ENCODE data around the gene PGBD5.

The PGBD5 gene

GRCh38 chr1:230385158-230385450 lies 41.0 kb downstream of the PGBD5 start:
- Mint-ChIP-seq H3K27ac (no peak overlapping the region), H3K4me1 (no peaks in the 10 kb centered on the region), H3K9me3 (no peaks in the 10 kb centered on the region), H3K4me3 (no peak overlapping the region), H3K36me3 (no peaks in the 10 kb centered on the region), H3K27me3 (peaks cover 15% of the 10 kb centered on the region in 2 donors)
- no peak for DNase-seq
- no peak for ATAC-seq (replicated peaks)

GRCh38 chr1:230384380-230385157 lies 41.6 kb downstream of the PGBD5 start:
- Mint-ChIP-seq H3K4me1 (no peaks in the 10 kb centered on the region), H3K27me3 (peaks cover 12 to 15% of the 10 kb centered on the region in 2 donors), H3K4me3 (no peak overlapping the region), H3K9me3 (peaks cover 2 to 3% of the 10 kb centered on the region in 2 donors), H3K27ac (no peak overlapping the region), H3K36me3 (peaks cover 0 to 2% of the 10 kb centered on the region in 2 donors)
- no peak for ATAC-seq (replicated peaks)
- no peak for DNase-seq

GRCh38 chr1:230383425-230383824 lies 42.7 kb downstream of the PGBD5 start:
- no peaks in the 10 kb centered on the region for H3K4me1 Mint-ChIP-seq
- DNase-seq, result no peak
- H3K27me3 Mint-ChIP-seq, result peaks cover 17 to 21% of the 10 kb centered on the region in 2 donors
- ATAC-seq (replicated peaks), result no peak
- H3K36me3 Mint-ChIP-seq, result peaks cover 0 to 9% of the 10 kb centered on the region in 2 donors
- H3K4me3 Mint-ChIP-seq, result no peak overlapping the region
- no peak overlapping the region for H3K27ac Mint-ChIP-seq
- peaks cover 10% of the 10 kb centered on the region in 2 donors for H3K9me3 Mint-ChIP-seq

- Mint-ChIP-seq H3K27me3 (peaks cover 12 to 17% of the 10 kb centered on the region in 2 donors), H3K4me1 (no peaks in the 10 kb centered on the region), H3K27ac (no peak overlapping the region), H3K9me3 (peaks cover 10% of the 10 kb centered on the region in 2 donors), H3K4me3 (no peak overlapping the region), H3K36me3 (peaks cover 0 to 9% of the 10 kb centered on the region in 2 donors)
- ATAC-seq (replicated peaks), result no peak
- no peak for DNase-seq
Observed at GRCh38 chr1:230382001-230382491, 44.1 kb downstream of the PGBD5 start.

- ATAC-seq (replicated peaks) (no peak), DNase-seq (no peak)
- no peak overlapping the region for H3K4me3 Mint-ChIP-seq
- H3K27me3 Mint-ChIP-seq, result peaks cover 12 to 17% of the 10 kb centered on the region in 2 donors
- no peak overlapping the region for H3K27ac Mint-ChIP-seq
- H3K4me1 Mint-ChIP-seq, result no peaks in the 10 kb centered on the region
- H3K36me3 Mint-ChIP-seq, result peaks cover 0 to 9% of the 10 kb centered on the region in 2 donors
- peaks cover 10% of the 10 kb centered on the region in 2 donors for H3K9me3 Mint-ChIP-seq
Observed at GRCh38 chr1:230381585-230381984, 44.5 kb downstream of the PGBD5 start.

GRCh38 chr1:230381049-230381467 lies 45.1 kb downstream of the PGBD5 start:
- DNase-seq (no peak), ATAC-seq (replicated peaks) (no peak)
- peaks cover 0 to 9% of the 10 kb centered on the region in 2 donors for H3K36me3 Mint-ChIP-seq
- H3K27me3 Mint-ChIP-seq, result peaks cover 12 to 17% of the 10 kb centered on the region in 2 donors
- H3K9me3 Mint-ChIP-seq, result peaks cover 10% of the 10 kb centered on the region in 2 donors
- H3K4me3 Mint-ChIP-seq, result no peak overlapping the region
- no peaks in the 10 kb centered on the region for H3K4me1 Mint-ChIP-seq
- no peak overlapping the region for H3K27ac Mint-ChIP-seq

- Mint-ChIP-seq H3K27me3 (peaks cover 12 to 17% of the 10 kb centered on the region in 2 donors), H3K9me3 (peaks cover 10% of the 10 kb centered on the region in 2 donors), H3K36me3 (peaks cover 0 to 9% of the 10 kb centered on the region in 2 donors), H3K27ac (no peak overlapping the region), H3K4me1 (no peaks in the 10 kb centered on the region), H3K4me3 (no peak overlapping the region)
- ATAC-seq (replicated peaks) (no peak), DNase-seq (no peak)
Observed at GRCh38 chr1:230379928-230380327, 46.2 kb downstream of the PGBD5 start.

GRCh38 chr1:230379462-230379861 lies 46.7 kb downstream of the PGBD5 start:
- no peak overlapping the region for H3K4me3 Mint-ChIP-seq
- no peaks in the 10 kb centered on the region for H3K4me1 Mint-ChIP-seq
- H3K27me3 Mint-ChIP-seq, result peaks cover 12 to 17% of the 10 kb centered on the region in 2 donors
- no peak for ATAC-seq (replicated peaks)
- H3K9me3 Mint-ChIP-seq, result peaks cover 10% of the 10 kb centered on the region in 2 donors
- no peak overlapping the region for H3K27ac Mint-ChIP-seq
- H3K36me3 Mint-ChIP-seq, result peaks cover 0 to 9% of the 10 kb centered on the region in 2 donors
- no peak for DNase-seq

- H3K4me3 Mint-ChIP-seq, result no peak overlapping the region
- H3K27me3 Mint-ChIP-seq, result peaks cover 6 to 11% of the 10 kb centered on the region in 2 donors
- no peaks in the 10 kb centered on the region for H3K4me1 Mint-ChIP-seq
- H3K36me3 Mint-ChIP-seq, result peaks cover 0 to 9% of the 10 kb centered on the region in 2 donors
- no peak for DNase-seq
- peaks cover 10% of the 10 kb centered on the region in 2 donors for H3K9me3 Mint-ChIP-seq
- ATAC-seq (replicated peaks), result no peak
- no peak overlapping the region for H3K27ac Mint-ChIP-seq
Observed at GRCh38 chr1:230377851-230378250, 48.3 kb downstream of the PGBD5 start.

- Mint-ChIP-seq H3K27ac (no peak overlapping the region), H3K27me3 (peaks cover 6 to 11% of the 10 kb centered on the region in 2 donors), H3K4me3 (no peak overlapping the region), H3K9me3 (peaks cover 10% of the 10 kb centered on the region in 2 donors), H3K4me1 (no peaks in the 10 kb centered on the region), H3K36me3 (peaks cover 0 to 9% of the 10 kb centered on the region in 2 donors)
- DNase-seq (no peak), ATAC-seq (replicated peaks) (no peak)
Observed at GRCh38 chr1:230377324-230377723, 48.8 kb downstream of the PGBD5 start.

- Mint-ChIP-seq H3K27ac (no peak overlapping the region), H3K27me3 (peaks cover 6 to 7% of the 10 kb centered on the region in 2 donors), H3K4me1 (no peaks in the 10 kb centered on the region), H3K4me3 (no peak overlapping the region), H3K9me3 (peaks cover 10% of the 10 kb centered on the region in 2 donors), H3K36me3 (peaks cover 0 to 9% of the 10 kb centered on the region in 2 donors)
- no peak for ATAC-seq (replicated peaks)
- DNase-seq, result no peak
Observed at GRCh38 chr1:230376296-230376695, 49.8 kb downstream of the PGBD5 start.

- H3K27ac Mint-ChIP-seq, result no peak overlapping the region
- H3K27me3 Mint-ChIP-seq, result peaks cover 6 to 7% of the 10 kb centered on the region in 2 donors
- no peak overlapping the region for H3K4me3 Mint-ChIP-seq
- peaks cover 10% of the 10 kb centered on the region in 2 donors for H3K9me3 Mint-ChIP-seq
- no peak for ATAC-seq (replicated peaks)
- no peak for DNase-seq
- peaks cover 0 to 9% of the 10 kb centered on the region in 2 donors for H3K36me3 Mint-ChIP-seq
- no peaks in the 10 kb centered on the region for H3K4me1 Mint-ChIP-seq
Observed at GRCh38 chr1:230375780-230376179, 50.4 kb downstream of the PGBD5 start.

GRCh38 chr1:230375147-230375546 lies 51.0 kb downstream of the PGBD5 start:
- DNase-seq (no peak), ATAC-seq (replicated peaks) (no peak)
- peaks cover 10% of the 10 kb centered on the region in 2 donors for H3K9me3 Mint-ChIP-seq
- peaks cover 6 to 7% of the 10 kb centered on the region in 2 donors for H3K27me3 Mint-ChIP-seq
- no peak overlapping the region for H3K27ac Mint-ChIP-seq
- H3K4me1 Mint-ChIP-seq, result no peaks in the 10 kb centered on the region
- no peak overlapping the region for H3K4me3 Mint-ChIP-seq
- H3K36me3 Mint-ChIP-seq, result peaks cover 0 to 9% of the 10 kb centered on the region in 2 donors

GRCh38 chr1:230371923-230372703 lies 54.0 kb downstream of the PGBD5 start:
- no peak overlapping the region for H3K27ac Mint-ChIP-seq
- H3K4me1 Mint-ChIP-seq, result no peaks in the 10 kb centered on the region
- peaks cover 2 to 14% of the 10 kb centered on the region in 2 donors for H3K27me3 Mint-ChIP-seq
- DNase-seq (no peak), ATAC-seq (replicated peaks) (no peak)
- H3K36me3 Mint-ChIP-seq, result no peaks in the 10 kb centered on the region
- no peak overlapping the region for H3K4me3 Mint-ChIP-seq
- no peaks in the 10 kb centered on the region for H3K9me3 Mint-ChIP-seq
